Testis (tissue), 2 donors: ENCODE data around the gene CACNA1I.

Experiments used
- POLR2A ChIP-seq: fragments of 450-650 bp; IDR thresholded peaks from one replicate; pipeline ENCODE4 v1.6.1; 2017; ENCODE audit warnings: antibody characterized with exemption, mild to moderate bottlenecking, moderate library complexity
- TF ChIP-seq, protein P1 (sequence below), 3 experiments: fragments of 450-650 bp in 2 of 3; fragments of 200-600 bp in 1 of 3; sonication (generic) in 1 of 3; IDR thresholded peaks; one replicate each; pipeline ENCODE4 v1.5.1; 2016 to 2019; ENCODE audit warnings: antibody characterized with exemption in 3 of 3, mild to moderate bottlenecking in 2 of 3, moderate library complexity in 1 of 3

DNA sequence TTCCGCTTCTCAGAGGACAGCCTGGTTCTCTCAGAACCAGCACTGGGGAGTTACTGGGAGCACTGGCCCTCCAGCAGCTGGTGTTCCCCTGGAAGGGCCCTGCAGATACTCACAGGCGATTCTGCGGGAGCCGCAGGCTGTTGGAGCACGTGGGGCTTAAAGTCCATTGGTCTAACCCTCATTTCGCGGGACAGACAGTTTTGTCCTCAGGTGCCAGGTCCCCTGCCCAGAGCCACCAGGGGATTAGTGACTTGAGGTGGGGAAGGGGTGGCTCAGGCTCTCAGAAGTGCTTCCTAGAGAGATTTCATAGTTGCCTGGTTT is 53.9 kb downstream of the CACNA1I start:
- TF ChIP-seq, protein P1, sequence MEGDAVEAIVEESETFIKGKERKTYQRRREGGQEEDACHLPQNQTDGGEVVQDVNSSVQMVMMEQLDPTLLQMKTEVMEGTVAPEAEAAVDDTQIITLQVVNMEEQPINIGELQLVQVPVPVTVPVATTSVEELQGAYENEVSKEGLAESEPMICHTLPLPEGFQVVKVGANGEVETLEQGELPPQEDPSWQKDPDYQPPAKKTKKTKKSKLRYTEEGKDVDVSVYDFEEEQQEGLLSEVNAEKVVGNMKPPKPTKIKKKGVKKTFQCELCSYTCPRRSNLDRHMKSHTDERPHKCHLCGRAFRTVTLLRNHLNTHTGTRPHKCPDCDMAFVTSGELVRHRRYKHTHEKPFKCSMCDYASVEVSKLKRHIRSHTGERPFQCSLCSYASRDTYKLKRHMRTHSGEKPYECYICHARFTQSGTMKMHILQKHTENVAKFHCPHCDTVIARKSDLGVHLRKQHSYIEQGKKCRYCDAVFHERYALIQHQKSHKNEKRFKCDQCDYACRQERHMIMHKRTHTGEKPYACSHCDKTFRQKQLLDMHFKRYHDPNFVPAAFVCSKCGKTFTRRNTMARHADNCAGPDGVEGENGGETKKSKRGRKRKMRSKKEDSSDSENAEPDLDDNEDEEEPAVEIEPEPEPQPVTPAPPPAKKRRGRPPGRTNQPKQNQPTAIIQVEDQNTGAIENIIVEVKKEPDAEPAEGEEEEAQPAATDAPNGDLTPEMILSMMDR (IDR thresholded peaks at IDR 0.05), result no peak
- TF ChIP-seq POLR2A, result no peak
